Measurements from ENCODE around the gene FAM107B. TPM values are rescaled to one million over a fixed set of nuclear protein-coding genes. Genes with fewer than 3 reads are reported as not detected.

Gene FAM107B
- total and polyA plus RNA-seq, 2 donors (not counting 3 experiments of a cell fraction or from before 2014, with no cell fraction given): 39.2 to 176 TPM

DNA sequence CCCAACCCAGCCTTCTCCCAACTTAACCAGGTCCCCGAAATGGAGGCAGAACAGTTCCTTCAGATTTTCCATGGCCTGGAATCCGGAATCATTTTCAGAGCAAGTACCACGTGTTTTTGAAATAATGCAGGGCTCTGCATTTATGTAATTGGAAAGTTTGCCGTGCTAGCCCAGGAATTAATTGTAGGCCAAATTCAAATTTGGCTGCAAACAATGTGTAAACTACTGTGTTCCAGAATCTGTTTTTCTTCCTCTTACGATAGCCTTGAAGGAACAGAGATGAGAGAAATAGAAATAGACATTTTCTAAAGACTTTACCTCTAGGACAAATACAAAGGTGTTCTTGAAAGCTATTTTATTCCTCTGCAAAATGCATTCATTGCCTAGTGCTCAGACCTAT is 77.4 kb downstream of the FAM107B start:
- H3K27me3 ChIP-seq (ENCODE audit: control insufficient read depth in 2 of 2, insufficient read depth in 2 of 2, low read length in 2 of 2): no peaks in the 10 kb centered on the region
- H3K4me2 ChIP-seq (ENCODE audit: insufficient read depth, low read length): no peak overlapping the region
- no peaks in the 10 kb centered on the region for H3K9me3 ChIP-seq (replicated peaks; ENCODE audit: control insufficient read depth, insufficient read depth, low read length)
- dilution Hi-C loops (cut with MboI; ENCODE audit: extremely low pct_ligation_motif_present, low sequenced_read_pairs): no loop called here
- POLR2A ChIA-PET: no interaction called here
- no peaks in the 10 kb centered on the region for H4K20me1 ChIP-seq (replicated peaks; ENCODE audit: control insufficient read depth, extremely low read depth, insufficient read depth, low read length)
- no peaks in the 10 kb centered on the region for H3K4me1 ChIP-seq (ENCODE audit: control insufficient read depth, extremely low read depth, insufficient read depth, low read length)
- TF ChIP-seq FOS (IDR thresholded peaks at IDR 0.05; ENCODE audit: borderline replicate concordance, insufficient read depth, low read length): no peak
- no peak for TF ChIP-seq MAX (IDR thresholded peaks at IDR 0.05; ENCODE audit: insufficient read depth, insufficient read length)
- no peak for TF ChIP-seq POLR2A (IDR thresholded peaks at IDR 0.05; ENCODE audit: low read depth, low read length)
- TF ChIP-seq MYC (IDR thresholded peaks at IDR 0.05; ENCODE audit: low read depth, low read length): no peak
- no peak overlapping the region for H3K27ac ChIP-seq (ENCODE audit: insufficient read depth, low read depth, low read length)
- CTCF ChIA-PET: no interaction called here
- FAIRE-seq (no peak), DNase-seq (ENCODE audit: low read depth, low spot score) (no peak)
- H3K79me2 ChIP-seq (ENCODE audit: control insufficient read depth, insufficient read depth, low read length): no peaks in the 10 kb centered on the region
- no TSS peak for BruUV-seq (replicated peaks)
- H3K9me1 ChIP-seq (replicated peaks; ENCODE audit: control insufficient read depth, extremely low read depth, insufficient read depth, low read length): no peaks in the 10 kb centered on the region
- H3K4me3 ChIP-seq (replicated peaks in 1 of 3; ENCODE audit: insufficient read depth in 1 of 3, low read depth in 1 of 3, low read length in 3 of 3): no peak overlapping the region
- H3K36me3 ChIP-seq (ENCODE audit: control insufficient read depth in 2 of 2, extremely low read depth in 1 of 2, insufficient read depth in 2 of 2, low read length in 2 of 2): no peaks in the 10 kb centered on the region
- H3K9ac ChIP-seq (replicated peaks; ENCODE audit: extremely low read depth, insufficient read depth, low read length): no peak overlapping the region
- intact Hi-C loops (cut with micrococcal nuclease): no loop called here
- H2AFZ ChIP-seq (ENCODE audit: low read depth, low read length): no peak overlapping the region

GRCh38 chr10:14696821-14697220 is 77.9 kb downstream of the FAM107B start:
- no TSS peak for BruUV-seq (replicated peaks)
- H4K20me1 ChIP-seq (replicated peaks; ENCODE audit: control insufficient read depth, extremely low read depth, insufficient read depth, low read length): no peaks in the 10 kb centered on the region
- dilution Hi-C loops (cut with MboI; ENCODE audit: extremely low pct_ligation_motif_present, low sequenced_read_pairs) (no loop called here), intact Hi-C loops (cut with micrococcal nuclease) (no loop called here)
- no peaks in the 10 kb centered on the region for H3K9me3 ChIP-seq (replicated peaks; ENCODE audit: control insufficient read depth, insufficient read depth, low read length)
- no peaks in the 10 kb centered on the region for H3K4me1 ChIP-seq (ENCODE audit: control insufficient read depth, extremely low read depth, insufficient read depth, low read length)
- no peak overlapping the region for H2AFZ ChIP-seq (ENCODE audit: low read depth, low read length)
- DNase-seq (ENCODE audit: low read depth, low spot score) (no peak), FAIRE-seq (no peak)
- POLR2A ChIA-PET: no interaction called here
- no peak overlapping the region for H3K4me3 ChIP-seq (replicated peaks in 1 of 3; ENCODE audit: insufficient read depth in 1 of 3, low read depth in 1 of 3, low read length in 3 of 3)
- no peak overlapping the region for H3K9ac ChIP-seq (replicated peaks; ENCODE audit: extremely low read depth, insufficient read depth, low read length)
- TF ChIP-seq JUN (IDR thresholded peaks at IDR 0.05; ENCODE audit: borderline replicate concordance, insufficient read depth, insufficient read length, low read depth) (no peak), FOS (IDR thresholded peaks at IDR 0.05; ENCODE audit: borderline replicate concordance, insufficient read depth, low read length) (no peak), GATA2 (IDR thresholded peaks at IDR 0.05; ENCODE audit: insufficient read depth, insufficient read length, low read depth, low read length) (no peak), MAX (IDR thresholded peaks at IDR 0.05; ENCODE audit: insufficient read depth, insufficient read length) (no peak), MYC (IDR thresholded peaks at IDR 0.05; ENCODE audit: low read depth, low read length) (no peak), POLR2A (IDR thresholded peaks at IDR 0.05; ENCODE audit: low read depth, low read length) (no peak), EZH2 (IDR thresholded peaks at IDR 0.05; ENCODE audit: borderline replicate concordance, low read depth, low read length, severe bottlenecking) (no peak), POLR2AphosphoS5 (IDR thresholded peaks at IDR 0.05; ENCODE audit: insufficient read depth, low read depth, low read length) (no peak)
- TF ChIP-seq, protein P1, sequence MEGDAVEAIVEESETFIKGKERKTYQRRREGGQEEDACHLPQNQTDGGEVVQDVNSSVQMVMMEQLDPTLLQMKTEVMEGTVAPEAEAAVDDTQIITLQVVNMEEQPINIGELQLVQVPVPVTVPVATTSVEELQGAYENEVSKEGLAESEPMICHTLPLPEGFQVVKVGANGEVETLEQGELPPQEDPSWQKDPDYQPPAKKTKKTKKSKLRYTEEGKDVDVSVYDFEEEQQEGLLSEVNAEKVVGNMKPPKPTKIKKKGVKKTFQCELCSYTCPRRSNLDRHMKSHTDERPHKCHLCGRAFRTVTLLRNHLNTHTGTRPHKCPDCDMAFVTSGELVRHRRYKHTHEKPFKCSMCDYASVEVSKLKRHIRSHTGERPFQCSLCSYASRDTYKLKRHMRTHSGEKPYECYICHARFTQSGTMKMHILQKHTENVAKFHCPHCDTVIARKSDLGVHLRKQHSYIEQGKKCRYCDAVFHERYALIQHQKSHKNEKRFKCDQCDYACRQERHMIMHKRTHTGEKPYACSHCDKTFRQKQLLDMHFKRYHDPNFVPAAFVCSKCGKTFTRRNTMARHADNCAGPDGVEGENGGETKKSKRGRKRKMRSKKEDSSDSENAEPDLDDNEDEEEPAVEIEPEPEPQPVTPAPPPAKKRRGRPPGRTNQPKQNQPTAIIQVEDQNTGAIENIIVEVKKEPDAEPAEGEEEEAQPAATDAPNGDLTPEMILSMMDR (IDR thresholded peaks at IDR 0.05; ENCODE audit: extremely low read depth in 1 of 2, insufficient read depth in 1 of 2, low read depth in 1 of 2, low read length in 2 of 2): no peak
- H3K27me3 ChIP-seq (ENCODE audit: control insufficient read depth in 2 of 2, insufficient read depth in 2 of 2, low read length in 2 of 2): no peaks in the 10 kb centered on the region
- CTCF ChIA-PET: no interaction called here
- H3K4me2 ChIP-seq (ENCODE audit: insufficient read depth, low read length): no peak overlapping the region
- no peak overlapping the region for H3K27ac ChIP-seq (ENCODE audit: insufficient read depth, low read depth, low read length)
- H3K36me3 ChIP-seq (ENCODE audit: control insufficient read depth in 2 of 2, extremely low read depth in 1 of 2, insufficient read depth in 2 of 2, low read length in 2 of 2): no peaks in the 10 kb centered on the region
- no peaks in the 10 kb centered on the region for H3K9me1 ChIP-seq (replicated peaks; ENCODE audit: control insufficient read depth, extremely low read depth, insufficient read depth, low read length)
- no peaks in the 10 kb centered on the region for H3K79me2 ChIP-seq (ENCODE audit: control insufficient read depth, insufficient read depth, low read length)

Data from endothelial cell of umbilical vein (primary cell).